ENCODE measurements around the gene PEX1.
"Not testable (repeated sequence)": the region's sequence is repeated elsewhere in the genome, so short reads cannot be mapped to it uniquely, and the experiment has no call there.

The PEX1 gene

DNA sequence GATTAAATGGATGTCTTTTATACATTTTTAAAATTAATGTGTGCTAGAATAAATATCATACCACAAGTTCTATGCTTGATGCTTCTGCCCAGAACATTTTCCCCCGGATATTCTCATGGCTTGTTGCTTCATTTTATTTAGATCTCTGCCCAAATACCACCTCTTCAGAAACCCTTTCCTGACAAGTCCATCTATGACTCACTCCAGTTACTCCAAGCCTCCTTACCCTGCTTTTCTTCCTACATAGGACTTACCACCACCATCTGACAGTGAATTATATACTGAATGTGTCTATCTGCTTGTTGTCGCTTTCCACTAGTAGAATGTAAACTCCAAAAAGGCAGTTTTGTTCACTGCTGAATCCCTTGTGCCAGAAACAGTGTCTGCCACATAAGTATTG is 31.4 kb downstream of the PEX1 start:
- no peak for TF ChIP-seq CTCF (IDR thresholded peaks at IDR 0.05; ENCODE audit: insufficient read depth, low read length, missing control alignments)
- POLR2A ChIA-PET = no interaction called here
- CTCF ChIA-PET = no interaction called here
- no peak overlapping the region for H3K4me3 ChIP-seq (ENCODE audit: low read depth, low read length)
- DNase-seq (ENCODE audit: low read depth, low spot score) = no peak

DNA sequence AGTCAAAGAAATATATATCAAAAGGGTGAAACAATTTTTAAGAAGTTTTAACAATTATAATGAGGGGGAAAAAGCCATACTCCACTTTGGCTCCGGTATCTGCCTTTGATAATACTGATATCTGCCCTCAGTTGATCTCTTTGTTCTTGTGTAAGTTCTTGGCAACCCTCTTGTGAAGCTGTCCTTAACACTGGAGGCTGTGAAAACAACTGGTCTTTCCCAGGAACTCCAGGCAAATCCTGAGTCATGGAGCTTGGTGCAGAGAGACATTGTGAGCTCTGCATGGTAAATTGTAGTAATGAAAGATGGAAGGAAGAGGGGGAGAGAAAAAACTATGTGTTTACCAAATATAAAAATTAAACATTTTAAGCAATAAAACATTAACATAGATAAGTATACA is 38.7 kb downstream of the PEX1 start:
- DNase-seq (ENCODE audit: low read depth, low spot score) = peak; percentile 10
- ChIA-PET POLR2A (no interaction called here), CTCF (interaction anchor here (0.6 to 1.3 kb wide), 2 partner anchors 41 kb away, joined by 3 to 5 read pairs; partner anchors contain the start of gene GATAD1)
- H3K4me3 ChIP-seq (ENCODE audit: low read depth, low read length) = no peak overlapping the region
- no peak for TF ChIP-seq CTCF (IDR thresholded peaks at IDR 0.05; ENCODE audit: insufficient read depth, low read length, missing control alignments)

DNA sequence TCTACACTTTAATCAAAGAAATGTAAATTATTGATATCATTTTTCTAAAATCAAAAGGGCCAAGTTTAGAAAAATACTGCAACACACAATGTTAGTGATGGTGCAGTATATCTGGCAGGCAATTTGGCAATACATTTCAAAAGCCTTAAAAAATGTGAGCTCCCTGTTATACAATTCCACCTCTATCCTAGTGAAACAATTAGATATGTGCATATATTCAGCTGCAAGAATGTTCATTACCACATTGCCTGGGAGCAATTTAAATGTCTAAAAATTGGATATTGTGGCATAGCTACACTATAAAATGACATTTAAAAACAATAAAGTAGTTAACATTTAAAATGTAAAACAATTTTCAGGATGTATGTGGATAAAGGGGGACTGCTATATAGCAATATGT is 40.5 kb downstream of the PEX1 start:
- no peak for TF ChIP-seq CTCF (IDR thresholded peaks at IDR 0.05; ENCODE audit: insufficient read depth, low read length, missing control alignments)
- ChIA-PET CTCF (interaction anchor here (0.9 kb wide), 1 partner anchor 27 kb away, joined by 4 read pairs; no protein-coding TSS in a partner anchor), POLR2A (no interaction called here)
- DNase-seq (ENCODE audit: low read depth, low spot score) = no peak
- H3K4me3 ChIP-seq (ENCODE audit: low read depth, low read length) = no peak overlapping the region

GRCh38 chr7:92485974-92486373 is 42.3 kb downstream of the PEX1 start:
- H3K4me3 ChIP-seq (ENCODE audit: low read depth, low read length) = no peak overlapping the region
- POLR2A ChIA-PET = no interaction called here
- no peak for TF ChIP-seq CTCF (IDR thresholded peaks at IDR 0.05; ENCODE audit: insufficient read depth, low read length, missing control alignments)
- CTCF ChIA-PET = no interaction called here
- no peak for DNase-seq (ENCODE audit: low read depth, low spot score)

- POLR2A ChIA-PET = no interaction called here
- no peak for TF ChIP-seq CTCF (IDR thresholded peaks at IDR 0.05; ENCODE audit: insufficient read depth, low read length, missing control alignments)
- no peak overlapping the region for H3K4me3 ChIP-seq (ENCODE audit: low read depth, low read length)
- no peak for DNase-seq (ENCODE audit: low read depth, low spot score)
- CTCF ChIA-PET = no interaction called here
These were observed 42.9 kb downstream of the PEX1 start for GRCh38 chr7:92485267-92485892.

- POLR2A ChIA-PET; DNase-seq (ENCODE audit: low read depth, low spot score); CTCF ChIA-PET; H3K4me3 ChIP-seq (ENCODE audit: low read depth, low read length): not testable (repeated sequence)
These were observed 44.1 kb downstream of the PEX1 start for GRCh38 chr7:92484226-92484625.

GRCh38 chr7:92483624-92484023 is 44.7 kb downstream of the PEX1 start:
- CTCF ChIA-PET; DNase-seq (ENCODE audit: low read depth, low spot score); H3K4me3 ChIP-seq (ENCODE audit: low read depth, low read length); POLR2A ChIA-PET: not testable (repeated sequence)

DNA sequence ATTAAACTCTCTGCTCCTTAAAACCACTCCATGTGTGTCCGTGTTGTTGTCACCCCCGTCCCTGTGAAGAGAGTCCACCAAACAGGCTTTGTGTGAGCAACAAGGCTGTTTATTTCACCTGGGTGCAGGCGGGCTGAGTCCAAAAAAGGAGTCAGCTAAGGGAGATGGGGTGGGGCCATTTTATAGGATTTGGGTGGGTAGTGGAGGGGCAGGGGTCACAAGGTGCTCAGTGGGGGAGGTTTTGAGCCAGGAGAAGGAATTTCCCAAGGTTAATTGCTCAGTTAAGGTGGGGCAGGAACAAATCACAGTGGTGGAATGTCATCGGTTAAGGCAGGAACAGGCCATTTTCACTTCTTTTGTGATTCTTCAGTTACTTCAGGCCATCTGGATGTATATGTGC is 49.2 kb downstream of the PEX1 start:
- POLR2A ChIA-PET; DNase-seq (ENCODE audit: low read depth, low spot score); H3K4me3 ChIP-seq (ENCODE audit: low read depth, low read length): not testable (repeated sequence)
- CTCF ChIA-PET = interaction anchor here (1.8 kb wide), 1 partner anchor 18 kb away, joined by 6 read pairs; no protein-coding TSS in a partner anchor

Measured in AG04449 (cell line).